NCI-H460 (cell line): ENCODE results near the gene F2. TPM values are rescaled to one million over a fixed set of nuclear protein-coding genes. Genes with fewer than 3 reads are reported as not detected.
"Not testable (repeated sequence)": the region's sequence is repeated elsewhere in the genome, so short reads cannot be mapped to it uniquely, and the experiment has no call there.

Experiments
- DNase-seq: peaks from one replicate; pipeline ENCODE4 v3.0.0-alpha.2; 2016; ENCODE audit warnings: low read depth; ENCODE audit errors: extremely low read depth
- total RNA-seq: library from RNA; depleted of rRNA; stranded (reverse); fragments of >200 nt; shearing (Covaris generic); gene quantifications from 2 replicates; pipeline ENCODE4 v1.2.3, GENCODE V29; 2014

F2 gene
- total RNA-seq, 1 experiment from 2014 or later = not detected

DNA sequence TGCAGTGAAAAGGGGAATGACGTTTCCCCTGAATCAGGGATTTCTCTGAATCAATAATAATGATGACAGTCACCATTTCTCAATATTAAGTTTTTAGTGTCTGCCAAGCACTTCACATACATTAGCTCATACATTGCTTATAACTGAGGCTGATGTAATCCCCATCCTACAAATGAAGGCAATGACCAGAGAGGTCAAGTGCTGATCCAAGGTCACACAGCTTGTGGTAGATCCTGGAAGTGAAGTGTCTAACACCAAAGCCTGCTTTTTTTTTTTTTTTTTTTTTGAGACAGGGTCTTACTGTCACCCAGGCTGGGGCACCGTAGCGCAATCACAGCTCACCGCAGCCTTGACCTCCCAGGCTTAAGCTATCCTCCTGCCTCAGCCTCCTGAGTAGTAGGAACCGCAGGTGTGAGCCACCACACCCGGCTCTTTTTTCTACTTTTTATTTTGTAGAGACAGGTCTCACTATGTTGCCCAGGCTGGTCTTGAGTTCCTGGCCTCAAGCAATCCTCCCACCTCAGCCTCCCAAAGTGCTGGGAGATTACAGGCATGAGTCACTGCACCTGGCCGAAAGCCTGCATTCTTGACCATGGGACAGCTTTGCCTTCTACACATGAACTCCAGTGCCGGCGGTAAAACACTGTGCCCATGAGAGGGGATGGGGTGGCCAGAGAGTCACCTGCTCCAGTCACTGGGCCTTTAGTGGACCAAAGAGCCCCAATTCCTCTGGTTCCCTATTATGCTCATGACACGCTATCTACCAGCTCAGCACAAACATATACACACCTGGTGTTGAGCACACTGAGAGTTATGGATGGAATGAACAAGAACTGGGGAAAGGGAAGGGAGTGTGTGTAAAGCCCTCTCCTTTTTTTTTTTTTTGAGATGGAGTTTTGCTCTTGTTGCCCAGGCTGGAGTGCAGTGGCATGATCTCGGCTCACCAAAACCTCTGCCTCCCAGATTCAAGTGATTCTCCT lies 36.0 kb upstream of the F2 start:
- DNase-seq = no peak

DNA sequence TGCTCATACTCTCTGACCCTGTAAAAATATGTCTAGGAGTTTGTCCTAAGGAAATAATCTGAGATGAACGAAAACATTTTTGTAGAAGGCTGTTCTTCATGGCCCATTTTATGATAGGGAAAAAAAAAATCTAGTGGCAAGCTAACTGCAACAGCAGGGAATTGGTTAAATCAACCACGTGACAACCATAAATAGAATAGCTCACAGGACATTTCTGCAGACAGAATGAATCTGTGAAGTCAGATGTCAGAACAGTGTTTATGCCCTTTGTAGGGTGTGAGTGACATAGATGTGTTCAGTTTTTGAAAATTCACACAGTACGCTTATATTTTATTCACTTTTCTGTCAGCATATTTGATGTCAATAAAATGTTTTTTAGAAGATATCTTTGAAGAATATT lies 34.6 kb upstream of the F2 start:
- DNase-seq = no peak

DNA sequence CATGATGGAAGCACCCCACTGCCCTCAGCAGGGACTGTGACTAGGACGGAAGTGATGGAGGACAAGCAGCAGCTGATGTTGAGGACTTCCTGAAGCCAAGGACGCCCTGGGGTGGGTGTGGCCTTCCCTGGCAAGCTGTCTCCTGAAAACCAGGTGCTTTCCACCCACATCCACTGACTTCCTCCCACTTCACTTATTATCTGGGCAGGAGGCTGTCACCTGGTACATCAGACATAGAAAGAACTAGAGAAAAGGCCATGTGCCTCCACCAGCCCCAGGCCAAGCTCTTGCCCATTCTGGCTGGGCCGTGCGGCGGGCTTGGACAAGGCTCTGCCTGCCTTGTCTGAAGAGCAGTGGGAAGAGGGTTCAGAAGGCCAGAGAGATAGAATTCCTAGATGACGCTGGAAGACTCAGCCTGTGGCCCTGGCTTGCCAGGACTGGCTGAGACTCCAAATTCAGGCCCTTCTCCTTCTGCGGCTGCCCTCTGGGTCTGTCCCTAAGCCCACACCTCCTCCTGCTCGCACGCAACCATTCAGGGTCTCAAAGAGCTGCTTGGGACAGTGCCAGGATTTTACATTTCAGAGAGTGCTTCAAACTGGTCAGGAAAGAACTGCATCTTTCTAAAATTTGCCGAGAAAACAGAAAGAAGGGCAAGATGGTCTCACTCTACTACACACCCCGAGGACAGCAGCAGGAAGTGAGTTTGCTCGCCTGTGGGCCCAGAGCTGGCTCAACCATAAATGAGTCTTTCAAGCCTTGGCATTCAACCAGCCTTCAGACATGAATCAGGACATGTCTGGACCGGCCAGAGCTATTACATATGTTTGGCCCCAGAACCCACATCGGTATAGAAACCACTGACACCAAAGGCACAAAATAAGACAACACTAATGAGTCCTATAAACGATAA lies 31.9 kb upstream of the F2 start:
- DNase-seq = no peak

DNA sequence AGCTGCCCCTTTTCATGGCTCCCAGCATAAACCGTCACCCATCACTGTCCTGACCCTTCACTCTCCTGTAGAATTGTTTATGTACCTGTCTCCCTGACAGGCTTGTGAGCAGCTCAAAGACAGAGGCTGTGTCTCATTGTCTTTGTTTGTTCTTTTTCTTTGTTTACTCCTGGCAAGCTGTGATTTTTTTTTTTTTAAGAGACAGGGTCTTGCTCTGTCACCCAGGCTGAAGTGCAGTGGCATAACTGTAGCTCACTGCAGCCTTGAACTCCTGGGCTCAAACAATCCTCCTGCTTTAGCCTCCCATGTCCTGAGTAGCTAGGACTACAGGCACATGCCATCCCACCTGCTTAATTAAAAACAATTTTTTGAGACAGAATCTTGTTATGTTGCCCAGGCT lies 28.3 kb upstream of the F2 start:
- DNase-seq = no peak

DNA sequence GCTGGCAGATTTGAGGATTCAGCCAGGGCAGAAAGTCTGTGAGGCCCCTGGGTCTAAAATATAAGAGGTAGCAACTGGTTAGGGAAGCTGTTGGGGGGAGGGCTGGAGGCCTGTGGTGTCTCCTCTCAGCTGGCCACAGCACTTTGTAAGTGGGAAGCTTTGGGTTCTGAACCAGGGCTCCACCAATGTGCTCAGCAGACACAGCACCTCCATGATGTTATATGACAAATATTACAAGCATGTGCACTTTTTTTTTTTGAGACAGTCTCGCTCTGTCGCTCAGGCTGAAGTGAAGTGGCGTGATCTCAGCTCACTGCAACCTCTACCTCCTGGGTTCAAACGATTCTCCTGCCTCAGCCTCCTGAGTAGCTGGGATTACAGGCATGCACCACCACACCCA lies 26.6 kb upstream of the F2 start:
- DNase-seq = no peak

DNA sequence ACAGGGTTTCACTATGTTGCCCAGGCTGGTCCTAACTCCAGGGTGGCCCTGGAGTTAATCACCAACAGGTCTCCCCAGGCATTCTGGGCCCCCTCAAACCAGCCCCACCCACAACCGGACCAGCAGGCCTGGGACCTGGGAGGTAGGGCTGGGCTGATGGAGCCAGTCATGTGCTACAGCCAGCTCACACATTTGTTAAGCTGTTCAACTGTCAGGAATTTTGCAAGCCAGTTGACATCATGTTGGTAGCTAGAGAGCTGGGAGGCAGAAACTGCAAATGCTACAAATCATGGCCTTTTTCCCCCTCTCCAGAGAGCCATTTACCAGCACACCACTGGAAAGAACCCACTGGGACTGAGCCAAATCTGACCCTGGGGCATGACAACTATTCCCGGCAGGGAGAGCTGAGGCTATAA lies 25.4 kb upstream of the F2 start:
- no peak for DNase-seq

DNA sequence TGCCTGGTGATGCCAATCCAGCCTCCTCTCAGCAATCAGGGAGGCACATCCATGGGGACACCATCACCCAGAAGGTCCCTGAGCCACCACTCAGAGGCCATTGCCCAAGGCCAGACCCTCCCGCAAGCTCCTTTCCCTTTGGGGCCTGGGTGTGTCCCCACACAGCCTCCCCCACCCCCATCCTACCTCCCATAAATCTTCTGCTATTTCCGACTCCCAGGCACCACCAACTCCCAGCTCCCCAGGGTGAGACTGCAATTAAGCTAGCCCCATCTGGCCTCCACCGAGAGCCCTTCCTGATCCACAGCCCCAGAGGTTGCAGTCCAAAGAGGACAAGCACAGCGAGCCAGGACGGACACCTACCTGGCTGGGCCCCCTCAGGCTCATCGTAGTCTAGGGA lies 24.9 kb upstream of the F2 start:
- no peak for DNase-seq

DNA sequence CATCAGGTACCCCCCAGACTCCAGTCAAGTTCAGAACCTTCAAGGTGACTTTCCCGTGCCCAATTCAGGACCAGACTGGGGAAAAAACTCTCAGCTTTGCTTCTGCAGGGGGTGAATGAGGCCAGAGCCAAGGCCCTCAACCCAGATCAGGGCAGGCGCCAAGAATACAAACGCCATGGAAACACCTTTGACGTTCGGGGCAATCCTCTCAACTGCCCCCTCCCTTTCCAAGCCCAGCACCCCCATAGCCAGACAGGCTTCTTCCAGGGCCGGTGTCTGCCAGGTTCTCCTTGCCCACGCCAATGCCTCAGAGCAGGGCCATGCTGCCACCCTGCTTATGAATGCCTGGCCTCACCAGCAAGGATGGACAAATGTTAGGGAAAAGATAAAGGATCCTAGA lies 24.4 kb upstream of the F2 start:
- DNase-seq = no peak

DNA sequence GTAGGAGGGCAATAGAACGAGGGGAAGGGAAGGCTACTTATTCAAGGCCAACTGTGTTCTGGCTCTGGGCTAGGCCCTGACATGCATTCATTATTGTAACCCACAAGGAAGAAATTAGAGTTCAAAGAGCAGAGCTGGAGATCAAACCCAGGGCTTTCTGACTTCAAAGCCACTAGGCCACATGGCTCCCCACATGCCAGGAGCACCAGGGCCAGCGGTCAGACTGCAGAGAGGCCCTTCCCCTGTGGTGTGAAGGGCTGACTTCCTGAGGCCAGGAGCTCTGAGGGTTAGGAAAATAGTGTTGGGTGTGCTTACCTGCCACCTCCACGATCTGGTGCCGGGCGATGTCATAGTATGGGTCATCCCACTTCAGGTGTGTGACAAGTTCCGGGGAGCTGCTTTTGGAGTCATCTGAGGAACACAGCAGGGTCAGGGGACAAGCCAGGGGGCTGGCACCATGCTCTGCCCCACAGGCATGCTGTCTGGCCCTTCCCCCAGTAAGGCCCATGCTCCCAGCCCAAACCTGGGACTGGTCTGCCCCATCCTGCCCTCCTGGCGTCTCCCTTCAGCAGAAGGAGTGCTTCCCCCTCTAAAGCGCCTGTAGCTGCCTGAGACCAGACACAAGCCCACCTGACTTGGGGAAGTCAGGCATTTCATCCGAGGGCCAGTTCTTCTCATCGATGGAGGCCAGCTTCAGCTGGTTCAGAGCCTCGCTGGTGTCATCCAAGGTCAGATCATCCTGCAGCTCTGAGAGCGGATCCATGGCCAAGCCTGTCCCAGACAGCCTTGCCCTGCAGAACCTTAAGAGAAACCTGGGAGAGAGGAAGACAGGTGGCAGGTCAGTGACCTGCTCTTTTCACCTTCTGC lies 23.4 kb upstream of the F2 start:
- no peak for DNase-seq

DNA sequence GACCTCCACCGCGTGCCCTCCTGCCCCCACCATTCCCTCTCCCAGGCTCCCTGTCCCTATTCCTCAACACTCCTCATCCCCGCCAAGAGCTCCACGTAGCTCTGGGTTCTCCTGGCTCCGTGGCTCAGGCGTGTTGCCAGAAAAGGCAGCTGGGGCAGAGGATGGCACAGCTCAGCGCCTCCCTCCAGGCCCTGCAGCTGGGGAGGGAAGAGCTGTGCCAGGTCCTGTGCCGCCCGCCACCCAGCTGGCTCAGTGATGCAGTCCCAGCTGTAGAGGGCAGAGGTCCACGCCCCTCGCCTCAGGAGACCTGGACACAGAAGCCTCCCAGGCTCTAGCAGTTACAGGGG lies 22.8 kb upstream of the F2 start:
- DNase-seq = no peak

DNA sequence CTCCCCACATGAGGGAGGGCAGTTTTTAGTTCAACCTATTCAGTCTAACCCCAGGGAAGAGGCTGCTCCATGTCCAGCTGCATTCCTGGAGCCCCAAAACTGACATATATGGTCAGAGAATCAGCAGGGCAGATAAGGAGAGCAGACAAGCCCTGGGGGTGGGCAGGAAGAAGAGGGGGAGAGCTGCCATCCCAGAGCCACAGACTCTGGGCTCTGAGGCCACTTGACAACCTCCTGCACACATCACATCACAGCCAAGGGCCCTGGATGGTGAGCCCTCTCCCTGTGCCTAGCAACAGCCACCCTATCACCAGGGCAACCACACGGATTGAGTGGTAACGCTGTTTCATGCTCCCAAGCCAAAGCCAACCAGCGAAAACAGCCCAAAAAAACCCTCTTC lies 21.7 kb upstream of the F2 start:
- no peak for DNase-seq

DNA sequence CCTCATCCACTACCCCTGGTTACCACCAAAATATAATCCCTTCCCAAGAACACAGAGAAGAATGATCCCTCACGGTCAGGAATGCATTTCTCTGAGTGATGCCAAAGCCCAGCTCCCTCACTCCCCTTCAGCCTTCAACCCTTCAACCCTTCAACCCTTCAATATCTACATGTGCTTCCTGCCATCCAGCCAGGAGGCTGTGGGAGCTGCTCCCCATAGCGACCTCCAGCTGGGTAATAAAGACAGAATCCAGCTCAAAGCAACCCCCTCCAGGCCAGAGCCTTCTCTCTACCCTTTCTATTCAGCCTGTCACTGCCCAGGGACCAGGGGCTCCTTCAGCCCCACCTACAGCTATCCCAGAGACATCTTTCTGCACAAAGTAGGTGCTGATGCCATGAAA lies 21.3 kb upstream of the F2 start:
- DNase-seq = no peak

DNA sequence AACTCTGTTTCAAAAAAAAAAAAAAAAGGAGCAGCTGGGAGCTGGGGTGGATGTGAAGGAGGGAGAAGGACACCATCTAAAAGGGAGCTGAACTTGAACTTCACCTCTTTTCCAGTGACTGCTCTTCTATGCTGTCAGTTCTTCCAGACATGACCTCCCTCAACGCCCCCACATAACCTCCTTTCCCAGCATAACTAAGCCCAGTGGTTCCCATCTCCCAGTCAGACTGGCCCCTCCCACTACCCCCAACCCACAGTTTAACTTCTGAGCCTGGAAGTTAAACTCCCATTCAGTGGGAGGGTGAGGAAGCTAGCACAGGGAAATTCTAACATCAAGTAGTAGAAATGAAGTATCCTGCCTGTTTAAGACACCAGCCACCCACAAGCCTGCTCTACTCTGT lies 20.4 kb upstream of the F2 start:
- DNase-seq = no peak

DNA sequence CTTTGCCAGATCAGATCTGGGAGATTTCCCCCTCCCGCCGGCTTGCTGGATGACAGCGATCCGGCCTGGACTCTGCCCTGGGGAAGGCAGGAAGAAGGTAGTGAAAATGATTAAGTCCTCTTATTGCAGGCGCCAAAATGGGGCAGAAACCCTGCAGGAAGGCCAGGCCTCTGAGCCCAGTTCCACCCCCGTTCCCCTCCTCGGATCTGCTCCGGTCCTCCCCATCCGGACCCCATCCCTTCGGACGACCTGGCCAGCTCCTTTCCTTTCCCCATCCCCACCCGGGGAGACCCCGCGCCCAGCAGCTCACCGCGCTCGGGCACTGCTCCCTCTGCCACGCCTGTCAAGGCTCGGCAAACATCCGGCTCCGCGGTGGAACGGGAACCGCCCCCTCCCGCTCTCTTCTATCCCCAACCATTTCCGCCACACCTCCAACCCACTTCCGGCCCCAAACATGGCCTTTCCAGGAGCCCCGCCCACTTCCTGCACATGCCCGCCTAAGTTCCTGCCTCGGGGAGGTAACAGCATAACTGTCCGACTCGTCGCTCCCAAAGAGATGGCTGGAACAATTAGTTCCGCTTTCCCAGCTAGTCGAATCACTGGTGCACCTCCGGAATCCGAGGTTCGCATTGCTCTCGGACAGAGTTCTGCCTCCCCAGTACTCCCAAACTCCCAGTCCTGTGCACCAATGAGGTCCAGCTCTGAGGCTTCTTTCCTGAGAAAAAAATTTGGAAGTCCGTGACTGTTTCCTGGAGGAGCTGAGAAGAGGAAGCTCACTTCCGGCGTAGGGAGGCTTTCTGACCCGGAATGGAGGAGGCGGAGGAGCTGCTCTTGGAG lies 18.6 kb upstream of the F2 start, which contains the start of the genes ARHGAP1 and ZNF408:
TSS of gene ARHGAP1 (minus strand) at position 379 of the 837 bp plus-strand sequence. CDS start 4,512 bp downstream, outside the sequence.
TSS of gene ZNF408 (plus strand) at position 791 of the 837 bp plus-strand sequence. CDS start at position 808, 17 bp downstream.
- peak; percentile 97 for DNase-seq

DNA sequence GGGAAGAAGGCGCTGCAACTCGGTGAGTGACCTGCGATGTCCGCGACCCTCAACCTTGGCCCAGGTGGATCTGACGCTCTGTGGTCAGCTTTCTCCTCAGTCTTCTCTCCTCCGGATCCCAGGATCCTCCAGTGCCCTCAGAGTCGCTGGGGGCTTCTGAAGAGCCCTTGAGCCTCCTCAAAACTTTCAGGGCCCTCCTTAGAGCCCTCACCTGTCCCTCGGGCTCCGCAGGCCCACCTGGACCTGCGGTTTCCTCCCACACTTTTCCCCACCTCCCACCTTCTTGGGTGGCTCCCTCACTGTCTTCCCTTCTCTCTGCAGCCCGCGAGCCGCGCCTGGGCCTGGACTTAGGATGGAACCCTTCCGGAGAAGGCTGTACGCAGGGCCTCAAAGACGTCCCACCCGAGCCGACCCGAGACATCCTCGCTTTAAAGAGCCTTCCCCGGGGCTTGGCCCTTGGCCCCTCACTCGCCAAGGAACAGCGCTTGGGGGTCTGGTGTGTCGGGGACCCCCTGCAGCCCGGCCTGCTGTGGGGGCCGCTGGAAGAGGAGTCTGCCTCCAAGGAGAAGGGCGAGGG lies 17.8 kb upstream of the F2 start:
- no peak for DNase-seq

DNA sequence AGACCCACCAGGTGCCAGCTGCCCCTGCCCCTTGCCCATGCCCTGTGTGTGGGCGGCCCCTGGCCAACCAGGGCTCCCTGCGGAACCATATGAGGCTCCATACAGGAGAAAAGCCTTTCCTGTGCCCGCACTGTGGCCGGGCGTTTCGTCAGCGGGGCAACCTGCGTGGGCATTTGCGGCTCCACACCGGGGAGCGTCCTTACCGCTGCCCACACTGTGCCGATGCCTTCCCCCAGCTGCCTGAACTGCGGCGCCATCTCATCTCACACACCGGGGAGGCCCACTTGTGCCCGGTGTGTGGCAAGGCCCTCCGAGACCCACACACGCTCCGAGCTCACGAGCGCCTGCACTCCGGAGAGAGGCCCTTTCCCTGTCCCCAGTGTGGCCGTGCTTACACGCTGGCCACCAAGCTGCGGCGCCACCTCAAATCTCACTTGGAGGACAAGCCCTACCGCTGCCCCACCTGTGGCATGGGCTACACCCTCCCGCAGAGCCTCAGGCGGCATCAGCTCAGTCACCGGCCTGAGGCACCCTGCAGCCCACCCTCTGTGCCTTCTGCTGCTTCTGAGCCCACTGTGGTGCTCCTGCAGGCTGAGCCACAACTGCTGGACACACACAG lies 13.8 kb upstream of the F2 start:
- no peak for DNase-seq

DNA sequence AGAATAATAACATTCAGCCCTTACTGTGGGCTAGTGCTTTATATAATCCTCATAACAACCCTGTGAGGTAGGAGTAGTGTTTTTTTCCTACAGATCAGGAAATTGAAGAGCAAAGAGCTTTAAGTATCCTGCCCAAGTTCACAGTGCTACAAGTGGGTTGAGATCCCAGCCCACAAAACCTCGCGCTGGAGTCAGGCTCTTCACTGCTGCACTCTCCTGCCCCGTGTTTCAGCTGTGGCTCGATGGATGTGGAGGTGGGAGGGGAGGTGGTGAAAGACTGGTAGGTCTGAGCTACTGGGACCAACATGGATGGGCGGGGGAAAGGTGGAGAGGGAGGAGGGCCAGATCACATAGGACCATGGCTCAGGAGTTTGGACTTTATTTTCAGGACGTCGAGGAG lies 12.1 kb upstream of the F2 start:
- DNase-seq = no peak

DNA sequence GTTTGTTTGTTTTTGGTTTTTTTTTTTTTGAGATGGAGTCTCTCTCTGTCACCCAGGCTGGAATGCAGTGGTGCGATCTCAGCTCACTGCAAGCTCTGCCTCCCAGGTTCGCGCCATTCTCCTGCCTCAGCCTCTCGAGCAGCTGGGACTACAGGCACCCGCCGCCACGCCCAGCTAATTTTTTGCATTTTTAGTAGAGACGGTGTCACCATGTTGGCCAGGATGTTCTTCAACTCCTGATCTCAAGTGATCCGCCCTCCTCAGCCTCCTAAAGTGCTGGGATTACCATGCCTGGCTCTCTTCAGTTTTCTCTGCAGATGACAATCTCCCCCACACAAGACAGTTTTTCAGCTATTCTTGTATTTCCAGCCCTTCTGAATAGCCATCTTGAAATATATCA lies 9.7 kb upstream of the F2 start:
- not testable (repeated sequence) for DNase-seq

DNA sequence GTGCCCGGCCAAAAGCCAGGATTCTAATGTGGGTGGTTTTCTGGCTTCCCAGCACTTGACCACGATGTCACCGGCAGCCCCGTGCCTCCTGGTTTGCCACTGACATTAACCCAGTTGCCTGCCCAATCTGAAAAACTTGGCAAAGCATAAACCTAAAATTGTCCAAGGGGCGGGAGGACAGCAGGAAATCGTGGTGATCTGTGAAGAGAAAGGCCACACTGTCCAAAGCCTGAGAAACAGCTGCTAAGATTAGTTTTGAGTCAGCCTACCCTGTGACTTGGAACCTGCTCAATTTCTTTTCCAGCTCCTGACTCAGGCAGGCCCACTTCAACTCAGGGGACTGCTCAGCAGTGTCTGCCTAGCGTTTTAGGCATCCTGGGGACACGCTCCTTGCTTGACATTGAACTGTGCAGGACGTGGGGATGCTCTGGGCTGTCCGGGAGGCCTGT lies 8.2 kb upstream of the F2 start:
- no peak for DNase-seq
